GM18517 (cell line): Measurements from ENCODE around the gene NUF2.
A peak's percentile ranks its signal among the peaks of the same experiment; 100 is the strongest.
"Not testable (repeated sequence)": the region's sequence is repeated elsewhere in the genome, so short reads cannot be mapped to it uniquely, and the experiment has no call there.

Experiments used
- ATAC-seq: cut with Tn5 transposase; IDR thresholded peaks from one replicate; pipeline ENCODE4 v1.9.1; 2021; ENCODE audit warnings: mild to moderate bottlenecking, moderate library complexity; ENCODE audit not compliant: unreplicated experiment

The NUF2 gene

GRCh38 chr1:163321311-163322305 lies at the start of gene NUF2:
TSS of gene NUF2 (plus strand) at chr1:163321954. CDS start at chr1:163326052, 4,098 bp downstream.
- ATAC-seq = peak; percentile 97

- no peak for ATAC-seq
These were observed 47.9 kb upstream of the NUF2 start for GRCh38 chr1:163273766-163274441.

- ATAC-seq = no peak
These were observed 46.5 kb upstream of the NUF2 start for GRCh38 chr1:163275222-163275621.

GRCh38 chr1:163278602-163279001 lies 43.2 kb upstream of the NUF2 start:
- no peak for ATAC-seq

GRCh38 chr1:163284867-163285266 lies 36.9 kb upstream of the NUF2 start:
- ATAC-seq = not testable (repeated sequence)

GRCh38 chr1:163290025-163290640 lies 31.6 kb upstream of the NUF2 start:
- no peak for ATAC-seq

- ATAC-seq = no peak
These were observed 30.3 kb upstream of the NUF2 start for GRCh38 chr1:163291461-163291860.

- ATAC-seq = not testable (repeated sequence)
These were observed 29.6 kb upstream of the NUF2 start for GRCh38 chr1:163292153-163292552.

GRCh38 chr1:163293497-163293896 lies 28.3 kb upstream of the NUF2 start:
- not testable (repeated sequence) for ATAC-seq

GRCh38 chr1:163295949-163296348 lies 25.8 kb upstream of the NUF2 start:
- ATAC-seq = no peak

- no peak for ATAC-seq
These were observed 25.1 kb upstream of the NUF2 start for GRCh38 chr1:163296504-163297263.

GRCh38 chr1:163298365-163298764 lies 23.4 kb upstream of the NUF2 start:
- ATAC-seq = no peak

- ATAC-seq = no peak
These were observed 21.2 kb upstream of the NUF2 start for GRCh38 chr1:163300568-163300967.

- no peak for ATAC-seq
These were observed 18.2 kb upstream of the NUF2 start for GRCh38 chr1:163303561-163303960.

GRCh38 chr1:163305441-163305840 lies 16.3 kb upstream of the NUF2 start:
- ATAC-seq = no peak

- no peak for ATAC-seq
These were observed 14.1 kb upstream of the NUF2 start for GRCh38 chr1:163307479-163308171.

- no peak for ATAC-seq
These were observed 12.9 kb upstream of the NUF2 start for GRCh38 chr1:163308811-163309210.

- ATAC-seq = no peak
These were observed 5.9 kb upstream of the NUF2 start for GRCh38 chr1:163315773-163316374.

GRCh38 chr1:163320891-163321290 lies 863 bp upstream of the NUF2 start:
- ATAC-seq = no peak

- ATAC-seq = not testable (repeated sequence)
These were observed 1.6 kb downstream of the NUF2 start for GRCh38 chr1:163323339-163323738.
